GM18507 (cell line): Measurements from ENCODE around the gene ASTN1.
A peak's percentile ranks its signal among the peaks of the same experiment; 100 is the strongest.

Experiments used
- DNase-seq: peaks from one replicate; pipeline ENCODE4 v3.0.0; 2011; ENCODE audit warnings: low read depth; ENCODE audit not compliant: insufficient read length; ENCODE audit errors: extremely low spot score
- FAIRE-seq: peaks from 2 replicates; lab custom pipeline; 2011; peaks lifted over from hg19 to GRCh38; lab: Jason Lieb, UNC

Gene ASTN1

GRCh38 chr1:177164380-177165068 is at the start of gene ASTN1:
TSS of gene ASTN1 (minus strand) at chr1:177164712. CDS start at chr1:177164676, 36 bp downstream.
- FAIRE-seq (no peak), DNase-seq (no peak)

GRCh38 chr1:177211231-177211630 is 46.7 kb upstream of the ASTN1 start:
- FAIRE-seq (no peak), DNase-seq (no peak)

DNA sequence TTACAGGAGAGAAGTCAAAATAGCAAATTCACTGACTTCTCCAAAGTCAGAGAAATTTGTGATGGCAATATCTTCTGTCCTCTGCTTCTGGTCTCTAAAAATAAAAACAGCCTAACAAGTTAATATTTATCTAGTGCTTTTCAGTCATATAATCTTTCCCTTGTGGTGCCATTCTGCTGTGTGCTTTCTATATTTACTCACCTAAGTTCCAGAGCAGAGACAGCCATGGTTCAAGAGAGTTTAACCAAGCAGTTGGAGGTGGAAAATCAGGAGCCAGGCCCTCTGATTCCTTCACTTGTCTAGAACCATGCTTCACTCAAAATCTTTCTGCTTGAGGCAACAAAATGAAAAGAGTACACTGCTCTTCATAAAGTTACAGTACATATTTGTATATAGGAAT is 45.6 kb upstream of the ASTN1 start:
- DNase-seq: no peak
- no peak for FAIRE-seq

- FAIRE-seq (no peak), DNase-seq (no peak)
Observed at GRCh38 chr1:177209357-177209756, 44.8 kb upstream of the ASTN1 start.

- no peak for FAIRE-seq
- no peak for DNase-seq
Observed at GRCh38 chr1:177208920-177209319, 44.4 kb upstream of the ASTN1 start.

DNA sequence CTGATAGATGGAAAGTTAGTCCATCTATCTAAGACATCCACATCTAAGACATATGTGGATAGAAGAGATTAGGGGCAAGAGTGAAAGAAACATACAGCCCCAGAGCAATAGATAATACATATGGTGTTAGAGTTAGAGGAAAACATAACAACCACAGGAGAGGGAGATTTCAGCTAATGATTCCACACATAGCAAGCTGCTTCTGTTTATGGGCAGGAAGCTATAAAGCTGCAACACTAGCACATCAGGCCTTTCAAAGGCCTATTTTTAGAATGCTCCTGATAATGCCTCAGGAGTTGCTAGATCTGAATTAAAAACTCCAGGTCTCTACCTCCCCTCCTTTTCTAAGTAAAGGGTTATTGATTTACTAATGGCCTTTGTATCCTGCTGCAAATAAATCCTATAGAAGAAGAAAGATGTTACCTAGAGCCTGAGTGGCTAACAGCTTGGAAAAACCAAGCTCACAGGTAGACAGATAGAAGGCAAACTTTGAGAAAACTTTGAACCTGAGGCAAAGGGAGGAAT is 42.4 kb upstream of the ASTN1 start:
- FAIRE-seq (no peak), DNase-seq (no peak)

GRCh38 chr1:177200290-177200689 is 35.8 kb upstream of the ASTN1 start:
- no peak for FAIRE-seq
- DNase-seq: no peak

DNA sequence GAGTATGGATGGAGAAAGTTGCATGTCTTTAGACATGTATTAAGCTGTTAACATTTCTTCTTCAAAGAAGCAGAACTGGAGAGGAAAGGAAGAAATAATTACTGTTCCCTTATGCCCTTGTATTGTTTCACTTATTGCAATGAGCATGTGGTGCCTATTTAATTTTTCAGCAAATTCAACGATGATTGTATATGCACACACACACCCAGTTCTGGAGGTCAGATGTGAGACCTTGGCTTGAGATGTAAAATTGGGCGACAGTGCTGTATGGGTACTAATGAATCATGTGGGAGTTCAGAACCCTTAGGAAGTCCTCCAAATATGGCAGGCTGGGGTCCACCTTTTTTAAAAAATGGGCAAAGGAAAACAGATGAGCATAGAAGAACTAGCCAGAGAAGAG is 33.7 kb upstream of the ASTN1 start:
- DNase-seq (no peak), FAIRE-seq (no peak)

- DNase-seq (no peak), FAIRE-seq (no peak)
Observed at GRCh38 chr1:177190308-177190970, 25.9 kb upstream of the ASTN1 start.

GRCh38 chr1:177186639-177187038 is 22.1 kb upstream of the ASTN1 start:
- FAIRE-seq: no peak
- no peak for DNase-seq

- FAIRE-seq (no peak), DNase-seq (no peak)
Observed at GRCh38 chr1:177185209-177185608, 20.7 kb upstream of the ASTN1 start.

DNA sequence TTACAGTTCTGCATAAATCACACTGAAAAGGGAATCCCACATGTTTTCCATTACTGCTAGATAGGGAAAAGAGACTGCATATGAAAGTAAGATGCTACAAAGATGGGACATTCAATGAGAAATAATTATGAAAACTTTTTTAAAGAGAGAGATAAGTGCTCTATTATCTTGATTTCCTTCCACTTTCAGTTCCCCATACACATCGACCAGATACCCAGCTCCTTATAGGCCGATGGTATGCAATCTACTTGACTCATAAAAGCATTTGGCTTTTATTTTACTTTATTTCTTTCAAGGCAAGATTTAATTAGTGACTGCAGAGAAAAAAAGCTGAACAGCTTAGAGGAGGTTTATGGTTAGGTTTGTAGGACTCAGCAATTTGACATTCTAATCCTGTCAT is 19.3 kb upstream of the ASTN1 start:
- no peak for DNase-seq
- FAIRE-seq: no peak

- DNase-seq (peak; percentile 33), FAIRE-seq (peak; percentile 65)
Observed at GRCh38 chr1:177181631-177182291, 17.2 kb upstream of the ASTN1 start.

DNA sequence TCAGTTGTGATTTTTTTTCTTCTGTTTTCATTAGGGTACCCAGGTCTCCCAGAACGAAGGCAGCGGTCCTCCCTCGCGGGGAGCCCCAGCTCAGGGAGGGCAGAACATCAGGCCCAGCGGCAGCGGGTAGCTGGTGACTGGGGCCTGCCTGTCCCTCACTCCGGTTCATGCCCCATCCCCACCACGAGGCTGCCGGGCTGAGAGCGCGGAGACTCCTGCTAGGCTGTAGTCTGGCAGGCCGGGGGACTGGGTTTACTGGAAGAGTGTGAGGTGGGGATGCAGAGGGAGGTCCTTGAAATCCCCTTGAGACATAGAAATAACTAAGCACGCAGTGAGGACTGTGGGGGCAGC is 16.7 kb upstream of the ASTN1 start:
- FAIRE-seq: no peak
- DNase-seq: no peak

DNA sequence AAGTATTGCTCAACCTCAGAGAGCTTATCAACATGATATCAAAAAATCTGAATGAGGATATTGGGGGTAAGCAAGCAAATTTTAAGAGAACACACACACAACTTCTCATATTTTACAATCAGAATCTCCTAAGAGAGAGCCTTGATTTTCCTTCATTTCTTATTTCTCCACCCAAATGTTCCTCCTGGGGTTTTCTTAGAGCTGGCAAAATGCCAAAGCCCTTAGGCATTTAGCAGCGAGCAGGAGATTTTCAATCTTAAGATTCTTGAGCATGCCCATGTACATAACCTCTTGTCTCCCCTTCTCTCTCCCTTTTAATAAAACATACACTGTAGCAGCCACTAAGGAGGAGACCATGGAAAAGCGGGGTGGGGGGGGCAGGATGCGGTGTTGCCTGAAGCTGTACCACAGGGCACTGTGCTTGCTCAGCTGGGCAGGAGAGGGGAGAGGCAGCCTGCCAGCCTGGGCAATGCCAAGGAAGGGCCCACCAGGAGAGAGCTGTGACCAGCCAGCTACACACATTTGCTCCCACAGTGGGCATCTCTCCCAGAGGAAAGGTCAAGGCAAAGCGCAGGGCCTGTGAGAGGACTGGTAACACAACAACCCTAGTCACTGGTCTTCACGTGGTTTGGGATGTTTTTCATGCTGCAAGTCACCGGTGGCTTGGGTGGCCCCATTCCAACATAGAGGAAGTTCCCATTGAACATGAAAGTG is 10.6 kb upstream of the ASTN1 start:
- FAIRE-seq (no peak), DNase-seq (no peak)

DNA sequence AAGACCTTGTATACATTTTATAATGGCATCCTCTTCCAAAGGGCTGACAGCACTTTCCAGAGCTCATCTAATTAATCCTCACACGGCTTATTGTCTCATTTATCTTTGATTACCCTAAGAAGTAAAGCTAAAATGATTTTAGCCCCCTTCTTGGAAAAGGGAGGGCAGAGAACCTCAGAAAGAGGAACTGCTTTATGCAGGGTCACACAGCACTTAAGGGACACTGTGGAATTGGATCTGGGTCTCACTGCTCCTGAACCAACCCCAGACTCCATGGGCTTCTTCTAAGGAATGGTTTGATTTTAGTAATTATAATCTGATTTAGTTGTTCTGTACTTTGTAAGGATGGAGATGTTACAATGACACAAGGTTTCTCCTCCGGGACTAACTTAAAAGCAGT is 9.5 kb upstream of the ASTN1 start:
- FAIRE-seq: no peak

DNA sequence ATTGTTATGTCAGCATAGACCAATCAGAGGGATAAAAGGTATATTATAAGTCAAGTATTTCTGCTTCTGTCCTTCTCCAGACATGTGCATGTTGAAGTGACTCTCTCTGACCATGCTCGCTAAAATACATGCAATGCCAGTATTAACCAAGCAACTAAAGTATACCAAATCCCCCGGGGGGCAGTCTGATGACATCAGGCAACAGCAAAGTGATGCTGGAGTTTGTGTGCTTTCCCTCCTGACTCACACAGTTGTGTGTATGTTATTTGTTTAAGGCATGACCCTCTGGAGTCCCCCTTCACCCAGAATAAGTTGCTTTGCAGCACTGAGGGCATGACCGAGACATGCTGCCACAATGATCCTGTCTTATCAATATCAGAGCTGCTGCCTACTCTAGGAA is 8.4 kb upstream of the ASTN1 start:
- no peak for FAIRE-seq
- no peak for DNase-seq

More for the DNA sequence above, 9.5 kb upstream of the ASTN1 start:
- no peak for DNase-seq

DNA sequence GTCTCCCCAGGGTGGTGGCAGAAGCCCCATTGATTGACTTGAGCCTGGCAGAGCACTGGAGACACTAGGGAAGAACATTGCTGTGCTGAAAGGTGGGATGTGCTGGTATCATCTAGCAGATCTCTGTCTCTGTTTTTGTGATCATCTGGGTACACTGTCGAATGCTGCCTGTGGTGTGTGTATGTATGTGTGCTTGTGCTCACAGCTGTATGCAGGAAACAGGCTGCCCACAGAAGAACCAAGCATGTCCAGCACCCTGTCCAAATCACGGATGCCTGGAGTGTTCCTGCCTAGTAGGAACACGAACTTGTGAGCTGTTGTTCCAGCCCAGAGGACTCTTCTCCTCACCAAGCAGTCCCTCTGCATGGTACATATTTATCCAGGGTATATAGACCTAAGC is 7.8 kb upstream of the ASTN1 start:
- DNase-seq (no peak), FAIRE-seq (no peak)

GRCh38 chr1:177171536-177172123 is 7.1 kb upstream of the ASTN1 start:
- no peak for DNase-seq
- FAIRE-seq: no peak
